ENCODE data around the gene RGL2. TPM values are rescaled to one million over a fixed set of nuclear protein-coding genes. Genes with fewer than 3 reads are reported as not detected.
"Not testable (repeated sequence)": the region's sequence is repeated elsewhere in the genome, so short reads cannot be mapped to it uniquely, and the experiment has no call there.

The RGL2 gene
- total RNA-seq = 94.7 and 98.5 TPM in 2 replicates
- total RNA-seq (2013) = 57.5 TPM
- 133 and 161 TPM in 2 replicates for polyA plus RNA-seq
- 33.5 and 61.1 TPM in 2 replicates for polyA minus RNA-seq

GRCh38 chr6:33298773-33299236, at the start of gene RGL2:
Gene RGL2, minus strand, starts transcription at chr6:33298942. Its CDS starts 332 bp downstream, at chr6:33298610.
- POLR2A ChIA-PET = interaction anchor here (0.6 to 3.3 kb wide), 13 partner anchors 9 to 1436 kb away, joined by 3 to 22 read pairs (median 8); partner anchors contain the start of genes B3GALT4, NEU1, PFDN6 and RPS18
- Histone ChIP-seq H4K20me1 (ENCODE audit: control insufficient read depth, insufficient read depth, low read length, poor library complexity, severe bottlenecking) (peaks cover 23% of the 10 kb centered on the region), H2AFZ (ENCODE audit: insufficient read depth, low read depth, low read length, poor library complexity, severe bottlenecking) (peak within 1 kb of the TSS; percentile 65), H3K4me2 (replicated peaks; ENCODE audit: low read depth, low read length, poor library complexity, severe bottlenecking) (peak within 1 kb of the TSS; percentile 93), H3K27me3 (replicated peaks in 1 of 4; ENCODE audit: control extremely low read depth in 1 of 4, control insufficient read depth in 3 of 4, insufficient read depth in 4 of 4, low read length in 3 of 4) (no peaks in the 10 kb centered on the region), H3K9ac (ENCODE audit: low read length) (peak within 1 kb of the TSS; percentile 84), H3K9me3 (ENCODE audit: control extremely low read depth in 1 of 3, control insufficient read depth in 2 of 3, insufficient read depth in 1 of 3, low read length in 2 of 3) (no peaks in the 10 kb centered on the region), H3K4me3 (ENCODE audit: control extremely low read depth in 1 of 5, extremely low read depth in 1 of 5, insufficient read depth in 1 of 5, low read depth in 2 of 5, low read length in 4 of 5) (peak within 1 kb of the TSS; percentile 71 to 96 (median 79)), H3K4me1 (ENCODE audit: control insufficient read depth in 2 of 2, insufficient read depth in 2 of 2, low read length in 2 of 2) (peaks cover 12 to 21% of the 10 kb centered on the region in 2 donors), H3K36me3 (replicated peaks in 1 of 2; ENCODE audit: control extremely low read depth in 1 of 2, control insufficient read depth in 1 of 2, extremely low read depth in 1 of 2, insufficient read depth in 2 of 2, low read length in 1 of 2) (peaks cover 2 to 53% of the 10 kb centered on the region in 2 experiments), H3K79me2 (ENCODE audit: control insufficient read depth, insufficient read depth, low read length) (peaks cover 15% of the 10 kb centered on the region), H3K27ac (ENCODE audit: low read length in 2 of 2) (peak within 1 kb of the TSS; percentile 86 to 91)
- DNase-seq = no peak
- H3K27ac Mint-ChIP-seq = peak within 1 kb of the TSS; percentile 99
- H3K27me3 Mint-ChIP-seq = no peaks in the 10 kb centered on the region
- peak within 1 kb of the TSS; percentile 99 for H3K4me3 Mint-ChIP-seq
- WGBS (ENCODE audit: insufficient coverage) = under 1% methylated on average over 26 of the region's 34 CpGs
- H3K9me3 Mint-ChIP-seq (ENCODE audit: insufficient read depth) = no peaks in the 10 kb centered on the region
- CTCF ChIA-PET = interaction anchor here (1.1 to 5.0 kb wide), 12 partner anchors 9 to 300 kb away, joined by 3 to 54 read pairs (median 5); partner anchors contain the start of genes B3GALT4, PFDN6, TAPBP and WDR46
- ATAC-seq (ENCODE audit: low read depth) = peak; percentile 58
- TF ChIP-seq EZH2 (IDR thresholded peaks at IDR 0.05; ENCODE audit: borderline replicate concordance, insufficient read depth, low read depth, low read length, poor library complexity, severe bottlenecking) (no peak), CTCF (IDR thresholded peaks at IDR 0.05) (no peak)
- intact Hi-C loops (cut with micrococcal nuclease) = loop anchor here (1.0 to 2.0 kb wide), 10 partner anchors 10 to 112 kb away; partner anchors contain the start of genes B3GALT4, KIFC1, PFDN6 and PHF1
- peaks cover 36% of the 10 kb centered on the region for H3K4me1 Mint-ChIP-seq

GRCh38 chr6:33347816-33348215, 49.1 kb upstream of the RGL2 start:
- no peak overlapping the region for H3K27ac Mint-ChIP-seq
- Histone ChIP-seq H3K27ac (ENCODE audit: low read length in 2 of 2) (no peak overlapping the region), H3K79me2 (ENCODE audit: control insufficient read depth, insufficient read depth, low read length) (peaks cover 6% of the 10 kb centered on the region), H3K36me3 (replicated peaks in 1 of 2; ENCODE audit: control extremely low read depth in 1 of 2, control insufficient read depth in 1 of 2, extremely low read depth in 1 of 2, insufficient read depth in 2 of 2, low read length in 1 of 2) (no peaks in the 10 kb centered on the region), H2AFZ (ENCODE audit: insufficient read depth, low read depth, low read length, poor library complexity, severe bottlenecking) (no peak overlapping the region), H3K4me2 (replicated peaks; ENCODE audit: low read depth, low read length, poor library complexity, severe bottlenecking) (no peak overlapping the region), H4K20me1 (ENCODE audit: control insufficient read depth, insufficient read depth, low read length, poor library complexity, severe bottlenecking) (no peaks in the 10 kb centered on the region), H3K4me1 (ENCODE audit: control insufficient read depth in 2 of 2, insufficient read depth in 2 of 2, low read length in 2 of 2) (peaks cover 29 to 32% of the 10 kb centered on the region in 2 donors), H3K27me3 (replicated peaks in 1 of 4; ENCODE audit: control extremely low read depth in 1 of 4, control insufficient read depth in 3 of 4, insufficient read depth in 4 of 4, low read length in 3 of 4) (no peaks in the 10 kb centered on the region), H3K9me3 (ENCODE audit: control extremely low read depth in 1 of 3, control insufficient read depth in 2 of 3, insufficient read depth in 1 of 3, low read length in 2 of 3) (peaks cover 0 to 6% (median 0%) of the 10 kb centered on the region in 3 donors), H3K9ac (ENCODE audit: low read length) (no peak overlapping the region), H3K4me3 (ENCODE audit: control extremely low read depth in 1 of 5, extremely low read depth in 1 of 5, insufficient read depth in 1 of 5, low read depth in 2 of 5, low read length in 4 of 5) (no peak overlapping the region)
- H3K9me3 Mint-ChIP-seq (ENCODE audit: insufficient read depth) = no peaks in the 10 kb centered on the region
- peaks cover 31% of the 10 kb centered on the region for H3K4me1 Mint-ChIP-seq
- no peak for ATAC-seq (ENCODE audit: low read depth)
- TF ChIP-seq EZH2 (IDR thresholded peaks at IDR 0.05; ENCODE audit: borderline replicate concordance, insufficient read depth, low read depth, low read length, poor library complexity, severe bottlenecking) (no peak), CTCF (IDR thresholded peaks at IDR 0.05) (no peak)
- no peak for DNase-seq
- 90% methylated on average over 3 of the region's 5 CpGs for WGBS (ENCODE audit: insufficient coverage)
- CTCF ChIA-PET = interaction anchor here (0.6 to 1.5 kb wide), 2 partner anchors 43 to 1195 kb away, joined by 3 to 4 read pairs; no protein-coding TSS in a partner anchor
- POLR2A ChIA-PET = no interaction called here
- intact Hi-C loops (cut with micrococcal nuclease) = no loop called here
- H3K4me3 Mint-ChIP-seq = no peak overlapping the region
- H3K27me3 Mint-ChIP-seq = no peaks in the 10 kb centered on the region

- H3K9ac ChIP-seq (ENCODE audit: low read length); H4K20me1 ChIP-seq (ENCODE audit: control insufficient read depth, insufficient read depth, low read length, poor library complexity, severe bottlenecking); H3K9me3 Mint-ChIP-seq (ENCODE audit: insufficient read depth); H3K27ac Mint-ChIP-seq; H3K4me3 ChIP-seq (ENCODE audit: control extremely low read depth in 1 of 5, extremely low read depth in 1 of 5, insufficient read depth in 1 of 5, low read depth in 2 of 5, low read length in 4 of 5); H3K27ac ChIP-seq (ENCODE audit: low read length in 2 of 2); H3K79me2 ChIP-seq (ENCODE audit: control insufficient read depth, insufficient read depth, low read length); H3K4me2 ChIP-seq (replicated peaks; ENCODE audit: low read depth, low read length, poor library complexity, severe bottlenecking); H3K36me3 ChIP-seq (replicated peaks in 1 of 2; ENCODE audit: control extremely low read depth in 1 of 2, control insufficient read depth in 1 of 2, extremely low read depth in 1 of 2, insufficient read depth in 2 of 2, low read length in 1 of 2); DNase-seq; H3K27me3 Mint-ChIP-seq; POLR2A ChIA-PET; H3K9me3 ChIP-seq (ENCODE audit: control extremely low read depth in 1 of 3, control insufficient read depth in 2 of 3, insufficient read depth in 1 of 3, low read length in 2 of 3); ATAC-seq (ENCODE audit: low read depth); H2AFZ ChIP-seq (ENCODE audit: insufficient read depth, low read depth, low read length, poor library complexity, severe bottlenecking); H3K27me3 ChIP-seq (replicated peaks in 1 of 4; ENCODE audit: control extremely low read depth in 1 of 4, control insufficient read depth in 3 of 4, insufficient read depth in 4 of 4, low read length in 3 of 4); intact Hi-C loops (cut with micrococcal nuclease); H3K4me3 Mint-ChIP-seq: not testable (repeated sequence)
- 98% methylated on average over 5 of the region's 5 CpGs for WGBS (ENCODE audit: insufficient coverage)
- CTCF ChIA-PET = interaction anchor here (4.4 kb wide), 1 partner anchor 46 kb away, joined by 45 read pairs; the partner anchor contains the start of gene RGL2
- H3K4me1 ChIP-seq (ENCODE audit: control insufficient read depth in 2 of 2, insufficient read depth in 2 of 2, low read length in 2 of 2) = peaks cover 36 to 40% of the 10 kb centered on the region in 2 donors
- H3K4me1 Mint-ChIP-seq = peaks cover 33% of the 10 kb centered on the region
Measured at GRCh38 chr6:33346972-33347371, 48.2 kb upstream of the RGL2 start.

Data from B cell (primary cell).